ENCODE results near the gene CDK5RAP3.
"Not testable (repeated sequence)": the region's sequence is repeated elsewhere in the genome, so short reads cannot be mapped to it uniquely, and the experiment has no call there.

CDK5RAP3 gene

GRCh38 chr17:48012151-48012520 lies 41.2 kb downstream of the CDK5RAP3 start:
- H3K9ac ChIP-seq (ENCODE audit: insufficient read length) = no peak overlapping the region
- no peak for DNase-seq (ENCODE audit: low read depth, low spot score)

DNA sequence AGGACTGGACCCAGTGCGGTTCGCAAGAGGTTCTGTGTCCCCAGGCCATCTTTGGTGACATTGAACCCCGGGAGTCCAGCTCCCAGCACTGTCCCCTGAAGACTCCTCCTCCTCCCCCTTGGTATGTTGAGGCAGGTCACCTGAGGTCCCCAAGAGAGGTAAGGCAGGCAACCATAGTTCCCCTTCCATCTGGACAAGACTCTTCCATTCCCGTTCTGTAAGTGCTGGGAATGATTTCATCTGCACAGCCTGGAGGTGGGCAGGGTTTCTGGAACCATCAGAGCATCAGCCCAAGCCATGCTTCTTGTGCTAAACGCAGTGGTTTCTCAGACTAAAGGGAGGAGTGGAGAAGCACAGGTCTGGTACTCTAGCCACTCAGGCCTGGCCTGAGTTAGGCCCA lies 41.7 kb downstream of the CDK5RAP3 start:
- Histone ChIP-seq H3K9ac (ENCODE audit: insufficient read length) (no peak overlapping the region), H3K4me3 (peak overlapping the region; percentile 39), H3K27ac (peak overlapping the region; percentile 86; the same call in 1 of the 2 replicates), H3K9me3 (ENCODE audit: low read depth, low read length) (no peaks in the 10 kb centered on the region), H3K36me3 (ENCODE audit: insufficient read depth, low read length) (no peaks in the 10 kb centered on the region)
- TF ChIP-seq FOXP2 (optimal IDR thresholded peaks at IDR 0.05; ENCODE audit: control extremely low read depth, extremely low read length, insufficient read depth) (no peak), EZH2 (IDR thresholded peaks at IDR 0.05) (no peak), POLR2AphosphoS5 (IDR thresholded peaks at IDR 0.05; ENCODE audit: borderline replicate concordance, low read depth, low read length) (no peak)
- DNase-seq (ENCODE audit: low read depth, low spot score) = no peak

More at GRCh38 chr17:48012151-48012520, 41.2 kb downstream of the CDK5RAP3 start:
- Histone ChIP-seq H3K9me3 (ENCODE audit: low read depth, low read length) (no peaks in the 10 kb centered on the region), H3K4me3 (peak overlapping the region; percentile 75), H3K36me3 (ENCODE audit: insufficient read depth, low read length) (no peaks in the 10 kb centered on the region), H3K27ac (peak overlapping the region; percentile 84; the same call in 1 of the 2 replicates)
- peak; percentile 67 for TF ChIP-seq FOXP2 (optimal IDR thresholded peaks at IDR 0.05; ENCODE audit: control extremely low read depth, extremely low read length, insufficient read depth)
- TF ChIP-seq EZH2 (IDR thresholded peaks at IDR 0.05) = no peak
- no peak for TF ChIP-seq POLR2AphosphoS5 (IDR thresholded peaks at IDR 0.05; ENCODE audit: borderline replicate concordance, low read depth, low read length)

GRCh38 chr17:48013876-48014594 lies 43.1 kb downstream of the CDK5RAP3 start:
- Histone ChIP-seq H3K9me3 (ENCODE audit: low read depth, low read length) (no peaks in the 10 kb centered on the region), H3K27ac (peak overlapping the region; percentile 86), H3K4me3 (peak overlapping the region; percentile 0; the same call in 1 of the 2 replicates), H3K36me3 (ENCODE audit: insufficient read depth, low read length) (no peaks in the 10 kb centered on the region), H3K9ac (ENCODE audit: insufficient read length) (peak overlapping the region; percentile 12)
- TF ChIP-seq FOXP2 (optimal IDR thresholded peaks at IDR 0.05; ENCODE audit: control extremely low read depth, extremely low read length, insufficient read depth) (no peak), EZH2 (IDR thresholded peaks at IDR 0.05) (no peak), POLR2AphosphoS5 (IDR thresholded peaks at IDR 0.05; ENCODE audit: borderline replicate concordance, low read depth, low read length) (no peak)
- no peak for DNase-seq (ENCODE audit: low read depth, low spot score)

- Histone ChIP-seq H3K9me3 (ENCODE audit: low read depth, low read length) (no peaks in the 10 kb centered on the region), H3K36me3 (ENCODE audit: insufficient read depth, low read length) (no peaks in the 10 kb centered on the region), H3K9ac (ENCODE audit: insufficient read length) (no peak overlapping the region), H3K4me3 (peak overlapping the region; percentile 0; the same call in 1 of the 2 replicates), H3K27ac (peak overlapping the region; percentile 86)
- no peak for DNase-seq (ENCODE audit: low read depth, low spot score)
- no peak for TF ChIP-seq EZH2 (IDR thresholded peaks at IDR 0.05)
- no peak for TF ChIP-seq POLR2AphosphoS5 (IDR thresholded peaks at IDR 0.05; ENCODE audit: borderline replicate concordance, low read depth, low read length)
- TF ChIP-seq FOXP2 (optimal IDR thresholded peaks at IDR 0.05; ENCODE audit: control extremely low read depth, extremely low read length, insufficient read depth) = no peak
Observed at GRCh38 chr17:48014595-48015111, 43.7 kb downstream of the CDK5RAP3 start.

DNA sequence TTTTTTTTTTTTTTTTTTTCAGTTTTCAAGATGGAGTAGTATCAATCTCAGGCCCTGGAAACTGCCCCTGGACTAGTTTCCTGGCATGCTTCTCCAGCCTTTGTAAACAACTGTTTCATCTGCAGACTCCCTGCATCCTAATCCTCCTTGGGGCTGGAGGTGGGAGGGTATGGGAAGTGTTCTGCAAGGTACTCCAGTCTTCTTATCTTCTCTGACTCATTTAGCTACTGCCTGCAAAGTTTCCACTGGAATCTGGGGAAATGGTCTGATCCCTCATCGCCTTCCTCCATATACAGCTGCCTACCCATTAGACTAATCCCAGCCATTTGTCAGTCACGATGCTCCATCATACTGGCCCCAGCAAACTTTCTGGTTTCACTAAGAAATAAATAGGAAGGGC lies 45.2 kb downstream of the CDK5RAP3 start:
- no peaks in the 10 kb centered on the region for H3K9me3 ChIP-seq (ENCODE audit: low read depth, low read length)
- H3K4me3 ChIP-seq = no peak overlapping the region
- no peak overlapping the region for H3K27ac ChIP-seq
- H3K9ac ChIP-seq (ENCODE audit: insufficient read length) = no peak overlapping the region
- TF ChIP-seq POLR2AphosphoS5 (IDR thresholded peaks at IDR 0.05; ENCODE audit: borderline replicate concordance, low read depth, low read length) (no peak), FOXP2 (optimal IDR thresholded peaks at IDR 0.05; ENCODE audit: control extremely low read depth, extremely low read length, insufficient read depth) (no peak)
- no peaks in the 10 kb centered on the region for H3K36me3 ChIP-seq (ENCODE audit: insufficient read depth, low read length)
- DNase-seq (ENCODE audit: low read depth, low spot score) = no peak

DNA sequence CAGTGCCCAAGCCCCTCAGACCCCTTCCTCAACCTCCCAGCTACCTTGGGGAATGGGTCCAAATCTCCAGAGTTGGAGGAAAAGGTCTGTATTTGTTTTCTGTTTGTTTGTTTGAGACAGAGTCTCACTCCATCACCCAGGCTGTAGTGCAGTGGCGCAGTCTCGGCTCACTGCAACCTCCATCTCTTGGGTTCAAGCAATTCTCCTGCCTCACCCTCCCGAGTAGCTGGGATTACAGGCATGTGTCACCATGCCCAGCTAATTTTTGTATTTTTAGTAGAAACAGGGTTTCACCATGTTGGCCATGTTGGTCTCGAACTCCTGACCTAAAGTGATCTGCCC lies 46.9 kb downstream of the CDK5RAP3 start:
- peak overlapping the region; percentile 23 for H3K9ac ChIP-seq (ENCODE audit: insufficient read length)

DNA sequence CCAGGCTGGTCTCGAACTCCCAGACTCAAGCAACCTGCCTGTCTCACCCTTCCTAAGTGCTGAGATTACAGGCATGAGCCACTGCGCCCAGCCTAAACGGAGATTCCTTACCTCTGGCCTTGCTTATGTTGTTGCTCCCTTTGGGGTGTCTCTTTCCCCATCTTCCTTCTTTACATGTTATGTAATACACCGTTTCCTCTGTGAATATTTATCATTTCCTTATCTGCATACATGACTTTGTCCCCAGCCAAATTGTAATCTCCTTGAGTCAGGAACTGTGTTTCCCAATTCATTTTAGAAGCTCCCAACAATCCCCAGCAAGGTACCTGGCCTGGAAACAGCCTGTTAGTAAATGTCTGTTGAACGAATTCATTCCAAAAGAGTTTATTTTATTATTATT lies 51.0 kb downstream of the CDK5RAP3 start:
- Histone ChIP-seq H3K36me3 (ENCODE audit: insufficient read depth, low read length) (no peaks in the 10 kb centered on the region), H3K4me3 (no peak overlapping the region), H3K27ac (no peak overlapping the region), H3K9ac (ENCODE audit: insufficient read length) (no peak overlapping the region), H3K9me3 (ENCODE audit: low read depth, low read length) (no peaks in the 10 kb centered on the region)
- no peak for DNase-seq (ENCODE audit: low read depth, low spot score)
- TF ChIP-seq EZH2 (IDR thresholded peaks at IDR 0.05) = no peak
- no peak for TF ChIP-seq POLR2AphosphoS5 (IDR thresholded peaks at IDR 0.05; ENCODE audit: borderline replicate concordance, low read depth, low read length)
- no peak for TF ChIP-seq FOXP2 (optimal IDR thresholded peaks at IDR 0.05; ENCODE audit: control extremely low read depth, extremely low read length, insufficient read depth)

More for the DNA sequence above, 46.9 kb downstream of the CDK5RAP3 start:
- DNase-seq (ENCODE audit: low read depth, low spot score); H3K9me3 ChIP-seq (ENCODE audit: low read depth, low read length); H3K27ac ChIP-seq; H3K4me3 ChIP-seq; H3K36me3 ChIP-seq (ENCODE audit: insufficient read depth, low read length): not testable (repeated sequence)

- TF ChIP-seq EZH2 (IDR thresholded peaks at IDR 0.05) (no peak), FOXP2 (optimal IDR thresholded peaks at IDR 0.05; ENCODE audit: control extremely low read depth, extremely low read length, insufficient read depth) (no peak), POLR2AphosphoS5 (IDR thresholded peaks at IDR 0.05; ENCODE audit: borderline replicate concordance, low read depth, low read length) (no peak)
- no peak overlapping the region for H3K9ac ChIP-seq (ENCODE audit: insufficient read length)
- DNase-seq (ENCODE audit: low read depth, low spot score) = no peak
- H3K27ac ChIP-seq = no peak overlapping the region
- H3K36me3 ChIP-seq (ENCODE audit: insufficient read depth, low read length) = no peaks in the 10 kb centered on the region
- peak overlapping the region; percentile 94 for H3K4me3 ChIP-seq
- no peaks in the 10 kb centered on the region for H3K9me3 ChIP-seq (ENCODE audit: low read depth, low read length)
Observed at GRCh38 chr17:48022901-48023300, 52.0 kb downstream of the CDK5RAP3 start.

All from SK-N-MC (cell line).